GM23248 (cell line): ENCODE results near the gene METRNL. TPM values are rescaled to one million over a fixed set of nuclear protein-coding genes. Genes with fewer than 3 reads are reported as not detected.

Experiments used
- DNase-seq: peaks from one replicate; pipeline ENCODE4 v3.0.0-alpha.2; 2015
- H2AFZ ChIP-seq: fragments of 200-600 bp; sonication (generic); 2 replicates; pipeline ENCODE4 v1.6.1; 2016; ENCODE audit warnings: antibody characterized with exemption
- H3F3A ChIP-seq: fragments of 200-600 bp; sonication (generic); 2 replicates; pipeline ENCODE4 v1.6.1; 2016; ENCODE audit warnings: mild to moderate bottlenecking, antibody characterized with exemption, mixed run types; ENCODE audit not compliant: insufficient read depth
- H3K27ac ChIP-seq: fragments of 200-600 bp; sonication (generic); 2 replicates; pipeline ENCODE4 v1.5.1; 2016; ENCODE audit warnings: mild to moderate bottlenecking
- H3K27me3 ChIP-seq: fragments of 200-600 bp; sonication (generic); replicated peaks from 2 replicates; pipeline ENCODE4 v1.6.1; 2016; ENCODE audit warnings: mild to moderate bottlenecking; ENCODE audit not compliant: insufficient read depth
- H3K36me3 ChIP-seq: fragments of 200-600 bp; sonication (generic); 2 replicates; pipeline ENCODE4 v1.6.1; 2016; ENCODE audit warnings: low read depth, mild to moderate bottlenecking
- H3K4me1 ChIP-seq: fragments of 200-600 bp; sonication (generic); 2 replicates; pipeline ENCODE4 v1.6.1; 2016; ENCODE audit warnings: mild to moderate bottlenecking; ENCODE audit not compliant: insufficient read depth
- H3K4me2 ChIP-seq: fragments of 200-600 bp; sonication (generic); one replicate; pipeline ENCODE4 v1.6.1; 2016; ENCODE audit warnings: mild to moderate bottlenecking; ENCODE audit not compliant: unreplicated experiment
- H3K4me3 ChIP-seq: fragments of 200-600 bp; sonication (generic); 2 replicates; pipeline ENCODE4 v1.5.1; 2016; ENCODE audit warnings: mild to moderate bottlenecking
- H3K79me2 ChIP-seq: fragments of 200-600 bp; sonication (generic); 2 replicates; pipeline ENCODE4 v1.6.1; 2016; ENCODE audit warnings: mild to moderate bottlenecking; ENCODE audit not compliant: insufficient read depth
- H3K9ac ChIP-seq: fragments of 200-600 bp; sonication (generic); 2 replicates; pipeline ENCODE4 v1.6.1; 2016; ENCODE audit warnings: mild to moderate bottlenecking
- H3K9me2 ChIP-seq: fragments of 200-600 bp; sonication (generic); 2 replicates; pipeline ENCODE4 v1.6.1; 2016; ENCODE audit warnings: mixed run types, mild to moderate bottlenecking, moderate library complexity; ENCODE audit not compliant: insufficient read depth
- H3K9me3 ChIP-seq: fragments of 200-600 bp; sonication (generic); one replicate; pipeline ENCODE4 v1.6.1; 2017; ENCODE audit warnings: low read depth
- H4K20me1 ChIP-seq: fragments of 200-600 bp; sonication (generic); 2 replicates; pipeline ENCODE4 v1.6.0; 2016; ENCODE audit not compliant: insufficient read depth
- EZH2 ChIP-seq: fragments of 200-600 bp; sonication (generic); IDR thresholded peaks from 2 replicates; pipeline ENCODE4 v1.6.1; 2018; ENCODE audit warnings: antibody characterized with exemption, mild to moderate bottlenecking; ENCODE audit not compliant: insufficient read depth, poor library complexity, severe bottlenecking
- EZH2phosphoT487 ChIP-seq: fragments of 200-600 bp; sonication (generic); IDR thresholded peaks from 2 replicates; pipeline ENCODE4 v1.6.1; 2018; ENCODE audit warnings: antibody characterized with exemption, moderate library complexity, mild to moderate bottlenecking, low read depth; ENCODE audit not compliant: insufficient read depth
- WGBS, 2 experiments: methylation state at CpG; one replicate each; pipeline ENCODE4 v1.1.6; 2015 to 2017; ENCODE audit warnings: low lambda C conversion rate in 2 of 2, low coverage in 1 of 2; ENCODE audit errors: missing lambda C conversion rate in 2 of 2; 5-methylcytosine and 5-hydroxymethylcytosine counted together
- in situ Hi-C: fragments of 300-500 bp; cut with MboI; formaldehyde crosslinking; loops from 2 replicates; pipeline ENCODE4 v1.15.0; 2020
- polyA plus RNA-seq: library from polyadenylated mRNA; unstranded; fragments of >200 nt; fragmentation: Nextera tagmentation; extraction: Ambion mirVana; gene quantifications from 2 replicates; pipeline ENCODE4 v1.2.1, GENCODE V29; 2016
- total RNA-seq: library from RNA; depleted of rRNA; stranded (reverse); fragments of >200 nt; shearing (Covaris generic); gene quantifications from 2 replicates; pipeline ENCODE4 v1.2.3, GENCODE V29; 2014

METRNL gene
- total and polyA plus RNA-seq, 2 experiments from 2014 or later: 28.4 to 305 TPM

DNA sequence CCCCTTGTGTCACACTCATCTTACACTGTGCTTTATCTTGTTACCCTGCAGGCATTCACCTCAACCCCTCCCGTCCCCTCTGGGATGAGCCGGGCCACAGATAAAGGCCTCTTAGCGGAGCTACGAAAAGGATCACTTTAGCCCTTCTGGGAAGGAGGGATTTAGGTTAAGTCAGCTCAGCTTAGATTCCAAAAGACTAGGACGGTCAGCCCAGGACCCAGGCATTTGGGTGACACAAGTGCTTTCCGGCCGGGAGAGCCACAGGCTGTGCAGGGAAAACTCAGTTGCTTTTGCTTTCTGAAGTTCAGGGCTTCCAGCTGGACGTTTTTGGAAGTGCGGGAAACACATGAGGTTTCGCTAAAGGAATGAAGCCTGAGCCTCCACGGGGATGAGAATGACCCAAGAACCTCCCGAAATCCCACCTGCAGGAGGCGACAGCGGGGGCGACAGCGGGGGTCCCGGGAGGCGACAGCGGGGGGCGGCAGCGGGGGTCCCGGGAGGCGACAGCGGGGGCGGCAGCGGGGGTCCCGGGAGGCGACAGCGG lies 11.6 kb upstream of the METRNL start:
- no peak overlapping the region for H3K4me3 ChIP-seq
- no peaks in the 10 kb centered on the region for H3K9me2 ChIP-seq
- no peaks in the 10 kb centered on the region for H3F3A ChIP-seq
- in situ Hi-C loops: no loop called here
- H3K9me3 ChIP-seq: no peaks in the 10 kb centered on the region
- no peaks in the 10 kb centered on the region for H3K36me3 ChIP-seq
- H3K4me1 ChIP-seq: no peaks in the 10 kb centered on the region
- no peak overlapping the region for H3K9ac ChIP-seq
- no peaks in the 10 kb centered on the region for H3K27me3 ChIP-seq
- H2AFZ ChIP-seq: no peak overlapping the region
- H3K27ac ChIP-seq: no peak overlapping the region
- 41 to 63% methylated on average over 12 to 29 of the region's 29 CpGs for WGBS, 2 experiments
- no peaks in the 10 kb centered on the region for H4K20me1 ChIP-seq
- peak; percentile 61 for DNase-seq
- H3K4me2 ChIP-seq: no peak overlapping the region
- TF ChIP-seq EZH2 (no peak), EZH2phosphoT487 (no peak)
- no peaks in the 10 kb centered on the region for H3K79me2 ChIP-seq

DNA sequence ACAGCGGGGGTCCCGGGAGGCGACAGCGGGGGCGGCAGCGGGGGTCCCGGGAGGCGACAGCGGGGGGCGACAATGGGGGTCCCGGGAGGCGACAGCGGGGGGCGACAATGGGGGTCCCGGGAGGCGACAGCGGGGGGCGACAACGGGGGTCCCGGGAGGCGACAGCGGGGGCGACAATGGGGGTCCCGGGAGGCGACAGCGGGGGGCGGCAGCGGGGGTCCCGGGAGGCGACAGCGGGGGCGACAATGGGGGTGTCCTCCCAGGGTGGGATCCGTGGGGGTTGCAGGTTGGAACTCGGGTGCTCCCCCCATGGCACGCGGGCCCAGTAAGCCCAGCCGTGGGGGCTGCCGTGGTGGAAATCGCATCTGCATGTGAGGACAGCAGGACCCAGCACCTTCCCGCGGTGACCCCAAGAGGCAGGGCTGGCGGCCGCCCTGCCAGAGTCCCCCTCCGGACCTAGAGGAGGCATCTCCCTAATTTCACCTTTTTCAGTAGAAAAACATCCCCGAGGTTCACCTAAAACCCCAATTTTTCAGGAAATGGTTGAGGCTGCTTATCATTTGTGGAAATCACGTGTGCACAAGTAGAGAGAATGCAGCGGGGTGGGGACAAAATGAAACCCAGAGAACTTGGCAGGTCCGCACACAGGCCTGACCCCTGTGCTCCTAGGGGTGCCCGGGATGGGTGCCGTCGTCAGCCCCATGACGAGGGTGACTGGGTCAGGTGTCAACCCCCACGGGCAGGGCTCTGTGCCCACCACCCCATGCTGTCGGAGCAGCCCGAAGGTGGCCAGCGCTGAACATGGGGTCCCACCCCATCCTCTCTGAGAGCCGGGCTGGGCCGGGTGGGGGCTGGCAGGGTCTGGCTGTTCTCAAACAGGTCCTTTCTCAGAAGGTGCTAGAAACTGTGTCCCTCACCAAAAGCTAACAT lies 10.5 kb upstream of the METRNL start:
- TF ChIP-seq EZH2phosphoT487 (no peak), EZH2 (no peak)
- 67 to 76% methylated on average over 23 to 51 of the region's 58 CpGs for WGBS, 2 experiments
- DNase-seq: no peak

DNA sequence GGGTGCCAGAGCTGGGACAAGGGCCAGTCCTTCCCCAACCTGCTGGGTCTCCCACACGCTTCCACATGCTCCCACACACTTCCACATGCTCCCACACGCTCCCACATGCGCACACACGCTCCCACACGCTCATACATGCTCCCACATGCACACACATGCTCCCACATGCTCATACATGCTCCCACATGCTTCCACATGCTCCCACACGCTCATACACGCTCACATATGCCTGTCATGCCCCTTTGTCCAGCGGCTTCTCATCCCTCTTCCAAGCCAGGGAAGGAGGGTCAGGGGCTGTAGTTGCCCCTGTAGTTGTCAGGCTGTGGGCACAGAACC lies 9.9 kb upstream of the METRNL start:
- TF ChIP-seq EZH2phosphoT487: no peak
- TF ChIP-seq EZH2: no peak
- Histone ChIP-seq H3F3A (no peaks in the 10 kb centered on the region), H3K36me3 (no peaks in the 10 kb centered on the region), H3K27me3 (no peaks in the 10 kb centered on the region), H2AFZ (no peak overlapping the region), H3K79me2 (no peaks in the 10 kb centered on the region), H3K9me2 (no peaks in the 10 kb centered on the region), H3K9ac (no peak overlapping the region), H3K9me3 (no peaks in the 10 kb centered on the region), H3K27ac (no peak overlapping the region), H4K20me1 (no peaks in the 10 kb centered on the region), H3K4me1 (no peaks in the 10 kb centered on the region), H3K4me3 (no peak overlapping the region), H3K4me2 (no peak overlapping the region)
- in situ Hi-C loops: no loop called here
- no peak for DNase-seq
- 82 to 86% methylated on average over 8 of the region's 8 CpGs for WGBS, 2 experiments

More for the DNA sequence above, 10.5 kb upstream of the METRNL start:
- Histone ChIP-seq H2AFZ (no peak overlapping the region), H3K79me2 (no peaks in the 10 kb centered on the region), H3K4me3 (no peak overlapping the region), H4K20me1 (no peaks in the 10 kb centered on the region), H3K27ac (no peak overlapping the region), H3K27me3 (no peaks in the 10 kb centered on the region), H3K9me3 (no peaks in the 10 kb centered on the region), H3K9ac (no peak overlapping the region), H3K36me3 (no peaks in the 10 kb centered on the region), H3K9me2 (no peaks in the 10 kb centered on the region), H3F3A (no peaks in the 10 kb centered on the region), H3K4me1 (no peaks in the 10 kb centered on the region), H3K4me2 (no peak overlapping the region)
- in situ Hi-C loops: no loop called here

DNA sequence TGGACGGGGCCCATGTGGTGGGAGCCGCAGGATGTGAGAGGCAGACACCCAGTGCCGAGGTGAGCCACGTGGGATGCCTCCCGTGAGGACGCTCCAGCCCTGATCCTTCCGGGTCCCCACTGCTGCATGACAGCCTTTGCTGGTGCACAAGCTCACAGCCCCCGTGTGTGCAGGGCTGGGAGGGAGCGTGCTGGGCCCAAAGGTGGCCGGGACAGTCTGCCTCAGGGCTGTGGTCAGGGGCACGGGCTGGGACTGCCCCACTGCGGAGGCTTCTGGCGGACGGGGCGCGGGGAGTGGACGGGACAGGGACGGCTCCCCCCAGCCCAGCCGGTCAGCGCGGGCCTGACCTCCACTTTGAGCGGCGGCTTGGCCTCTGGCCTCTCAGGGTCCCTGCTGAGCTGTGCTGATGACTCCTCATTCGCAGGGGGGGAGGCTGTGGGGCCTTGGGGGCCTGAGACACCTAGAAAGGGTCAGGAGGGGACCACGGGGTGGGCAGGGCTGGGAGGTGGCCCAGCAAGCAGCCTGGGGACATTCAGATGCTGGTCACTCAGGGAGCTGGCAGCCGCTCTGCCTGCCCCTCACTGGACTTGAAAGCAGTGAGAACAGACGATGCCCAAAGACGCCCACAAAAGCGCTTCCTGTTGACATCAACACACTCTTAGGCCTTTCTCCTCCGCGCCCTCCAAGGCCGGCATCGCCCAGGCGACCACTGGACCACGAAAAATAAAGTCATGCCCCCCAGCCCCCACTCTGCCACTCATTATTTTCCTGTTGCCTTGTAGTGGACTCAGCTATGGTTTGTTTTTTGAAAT lies 9.3 kb upstream of the METRNL start:
- Histone ChIP-seq H3K4me3 (no peak overlapping the region), H3K79me2 (no peaks in the 10 kb centered on the region), H3K4me2 (no peak overlapping the region), H3F3A (no peaks in the 10 kb centered on the region), H3K9me2 (no peaks in the 10 kb centered on the region), H3K27me3 (no peaks in the 10 kb centered on the region), H2AFZ (no peak overlapping the region), H4K20me1 (no peaks in the 10 kb centered on the region), H3K9ac (no peak overlapping the region), H3K27ac (no peak overlapping the region), H3K36me3 (no peaks in the 10 kb centered on the region), H3K4me1 (no peaks in the 10 kb centered on the region), H3K9me3 (no peaks in the 10 kb centered on the region)
- WGBS, 2 experiments: 87 to 93% methylated on average over 33 to 35 of the region's 35 CpGs
- no peak for TF ChIP-seq EZH2
- no peak for TF ChIP-seq EZH2phosphoT487
- in situ Hi-C loops: no loop called here
- no peak for DNase-seq
